ENCODE measurements around the gene PRDM1.

The PRDM1 gene

GRCh38 chr6:106079961-106080762 lies 6.0 kb upstream of the PRDM1 start:
- no peak for FAIRE-seq
- no peak for DNase-seq (ENCODE audit: insufficient read length, low spot score)
- no peak for TF ChIP-seq POLR2A (IDR thresholded peaks at IDR 0.05; ENCODE audit: low read depth, low read length)

- no peak for DNase-seq (ENCODE audit: insufficient read length, low spot score)
- TF ChIP-seq POLR2A (IDR thresholded peaks at IDR 0.05; ENCODE audit: low read depth, low read length) = no peak
- FAIRE-seq = no peak
Measured at GRCh38 chr6:106080763-106081095, 5.4 kb upstream of the PRDM1 start.

- FAIRE-seq = no peak
Measured at GRCh38 chr6:106081715-106082114, 4.4 kb upstream of the PRDM1 start.

GRCh38 chr6:106082735-106083398 lies 3.3 kb upstream of the PRDM1 start:
- DNase-seq (ENCODE audit: insufficient read length, low spot score) (no peak), FAIRE-seq (no peak)
- no peak for TF ChIP-seq POLR2A (IDR thresholded peaks at IDR 0.05; ENCODE audit: low read depth, low read length)

More at GRCh38 chr6:106081715-106082114, 4.4 kb upstream of the PRDM1 start:
- no peak for DNase-seq (ENCODE audit: insufficient read length, low spot score)
- TF ChIP-seq POLR2A (IDR thresholded peaks at IDR 0.05; ENCODE audit: low read depth, low read length) = no peak

- DNase-seq (ENCODE audit: insufficient read length, low spot score) = no peak
- no peak for TF ChIP-seq POLR2A (IDR thresholded peaks at IDR 0.05; ENCODE audit: low read depth, low read length)
- no peak for FAIRE-seq
Measured at GRCh38 chr6:106083618-106084017, 2.5 kb upstream of the PRDM1 start.

- DNase-seq (ENCODE audit: insufficient read length, low spot score) = no peak
Measured at GRCh38 chr6:106084106-106084988, 1.8 kb upstream of the PRDM1 start.

GRCh38 chr6:106084989-106085691 lies 996 bp upstream of the PRDM1 start:
- DNase-seq (ENCODE audit: insufficient read length, low spot score) (no peak), FAIRE-seq (no peak)
- TF ChIP-seq POLR2A (IDR thresholded peaks at IDR 0.05; ENCODE audit: low read depth, low read length) = no peak

More at GRCh38 chr6:106084106-106084988, 1.8 kb upstream of the PRDM1 start:
- FAIRE-seq = no peak
- no peak for TF ChIP-seq POLR2A (IDR thresholded peaks at IDR 0.05; ENCODE audit: low read depth, low read length)

GRCh38 chr6:106085692-106085983 lies 498 bp upstream of the PRDM1 start:
- DNase-seq (ENCODE audit: insufficient read length, low spot score) = no peak
- no peak for FAIRE-seq
- TF ChIP-seq POLR2A (IDR thresholded peaks at IDR 0.05; ENCODE audit: low read depth, low read length) = no peak

GRCh38 chr6:106086814-106087175 lies 659 bp downstream of the PRDM1 start:
- no peak for TF ChIP-seq POLR2A (IDR thresholded peaks at IDR 0.05; ENCODE audit: low read depth, low read length)
- FAIRE-seq (no peak), DNase-seq (ENCODE audit: insufficient read length, low spot score) (no peak)

- FAIRE-seq = no peak
- no peak for TF ChIP-seq POLR2A (IDR thresholded peaks at IDR 0.05; ENCODE audit: low read depth, low read length)
- no peak for DNase-seq (ENCODE audit: insufficient read length, low spot score)
Measured at GRCh38 chr6:106087548-106088325, 1.6 kb downstream of the PRDM1 start.

GRCh38 chr6:106090001-106090400 lies 3.9 kb downstream of the PRDM1 start:
- DNase-seq (ENCODE audit: insufficient read length, low spot score) (no peak), FAIRE-seq (no peak)
- TF ChIP-seq POLR2A (IDR thresholded peaks at IDR 0.05; ENCODE audit: low read depth, low read length) = no peak

- FAIRE-seq = no peak
- no peak for DNase-seq (ENCODE audit: insufficient read length, low spot score)
- no peak for TF ChIP-seq POLR2A (IDR thresholded peaks at IDR 0.05; ENCODE audit: low read depth, low read length)
Measured at GRCh38 chr6:106092279-106092678, 6.1 kb downstream of the PRDM1 start.

Measured in H54 (cell line).